OCI-LY1 (cell line): ENCODE results near the gene CNOT8.

Experiments used
- CTCF ChIP-seq: fragments of 200-600 bp; sonication (generic), shearing (Covaris generic); IDR thresholded peaks from 2 replicates; pipeline ENCODE4 v1.5.1; 2017; ENCODE audit warnings: mild to moderate bottlenecking, antibody characterized with exemption, low read length, moderate library complexity, mixed read lengths
- EZH2 ChIP-seq: fragments of 200-600 bp; sonication (generic), shearing (Covaris generic); IDR thresholded peaks from 2 replicates; pipeline ENCODE4 v1.8.0; 2017; ENCODE audit warnings: borderline replicate concordance, mixed run types, mild to moderate bottlenecking, antibody characterized with exemption, low read length, moderate library complexity, mixed read lengths

GRCh38 chr5:154840435-154841272 is 17.8 kb upstream of the CNOT8 start:
- no peak for TF ChIP-seq CTCF
- no peak for TF ChIP-seq EZH2
